Measurements from ENCODE around the gene IGHMBP2. TPM values are rescaled to one million over a fixed set of nuclear protein-coding genes. Genes with fewer than 3 reads are reported as not detected.

IGHMBP2 gene
- total RNA-seq, 2 experiments from 2014 or later, result 21.1 to 24.9 TPM

DNA sequence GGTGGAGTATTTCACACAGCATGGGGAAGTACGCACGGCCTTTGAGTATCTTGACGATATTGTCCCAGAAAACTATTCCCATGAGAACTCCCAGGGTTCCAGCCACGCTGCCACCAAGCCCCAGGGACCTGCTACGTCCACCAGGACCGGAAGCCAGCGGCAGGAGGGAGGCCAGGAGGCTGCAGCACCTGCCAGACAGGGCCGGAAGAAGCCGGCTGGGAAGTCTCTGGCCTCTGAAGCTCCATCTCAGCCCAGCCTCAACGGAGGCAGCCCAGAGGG lies 32.6 kb downstream of the IGHMBP2 start:
- Mint-ChIP-seq H3K36me3 (ENCODE audit: low read depth) (peaks cover 7% of the 10 kb centered on the region), H3K4me1 (ENCODE audit: low read depth) (no peaks in the 10 kb centered on the region), H3K27me3 (no peaks in the 10 kb centered on the region), H3K9me3 (no peaks in the 10 kb centered on the region), H3K4me3 (no peak overlapping the region), H3K27ac (no peak overlapping the region)
- no peak for DNase-seq
- no peak for ATAC-seq
- CTCF ChIA-PET, result no interaction called here
- POLR2A ChIA-PET, result no interaction called here
- intact Hi-C loops (cut with micrococcal nuclease), result no loop called here
- TF ChIP-seq CTCF (IDR thresholded peaks at IDR 0.05), result no peak

DNA sequence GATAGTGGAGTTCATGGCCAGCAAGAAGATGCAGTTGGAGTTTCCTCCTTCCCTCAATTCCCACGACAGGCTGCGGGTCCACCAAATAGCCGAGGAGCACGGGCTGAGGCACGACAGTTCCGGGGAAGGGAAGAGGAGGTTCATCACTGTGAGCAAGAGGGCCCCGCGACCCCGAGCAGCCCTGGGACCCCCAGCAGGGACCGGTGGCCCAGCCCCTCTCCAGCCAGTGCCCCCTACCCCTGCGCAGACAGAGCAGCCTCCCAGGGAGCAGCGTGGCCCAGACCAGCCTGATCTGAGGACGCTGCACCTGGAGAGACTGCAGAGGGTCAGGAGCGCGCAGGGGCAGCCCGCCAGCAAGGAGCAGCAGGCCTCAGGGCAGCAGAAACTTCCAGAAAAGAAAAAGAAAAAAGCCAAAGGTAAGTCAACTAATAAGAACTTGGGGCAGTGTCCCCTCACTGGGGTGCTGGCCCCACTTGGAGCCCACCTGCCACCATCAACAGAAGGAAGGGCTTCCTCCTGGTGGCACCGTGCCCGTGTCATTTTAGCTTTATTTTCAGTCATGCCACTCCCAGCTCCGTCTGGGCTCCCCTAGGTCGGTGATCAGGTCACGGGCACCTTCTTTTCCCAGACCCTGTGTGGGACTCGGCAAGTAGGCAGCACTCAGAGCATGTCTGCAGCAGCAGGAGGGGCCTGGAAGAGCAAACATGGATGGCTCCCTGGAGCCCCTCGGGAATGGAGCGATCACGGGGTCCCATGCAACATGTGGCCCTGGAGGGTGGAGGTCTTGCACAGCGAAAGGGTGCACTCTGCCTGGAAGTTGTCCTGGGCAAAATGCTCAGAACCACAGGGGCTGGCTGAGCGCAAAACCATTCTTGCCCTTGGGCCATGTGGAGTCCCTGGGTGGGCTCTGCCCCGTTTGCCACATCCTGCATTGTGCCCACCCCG lies 33.3 kb downstream of the IGHMBP2 start:
- H3K27me3 Mint-ChIP-seq, result no peaks in the 10 kb centered on the region
- H3K4me1 Mint-ChIP-seq (ENCODE audit: low read depth), result no peaks in the 10 kb centered on the region
- ATAC-seq (no peak), DNase-seq (no peak)
- TF ChIP-seq CTCF (IDR thresholded peaks at IDR 0.05), result no peak
- no peaks in the 10 kb centered on the region for H3K9me3 Mint-ChIP-seq
- CTCF ChIA-PET, result no interaction called here
- H3K36me3 Mint-ChIP-seq (ENCODE audit: low read depth), result peaks cover 5% of the 10 kb centered on the region
- H3K4me3 Mint-ChIP-seq, result no peak overlapping the region
- H3K27ac Mint-ChIP-seq, result no peak overlapping the region
- POLR2A ChIA-PET, result no interaction called here
- intact Hi-C loops (cut with micrococcal nuclease), result no loop called here

DNA sequence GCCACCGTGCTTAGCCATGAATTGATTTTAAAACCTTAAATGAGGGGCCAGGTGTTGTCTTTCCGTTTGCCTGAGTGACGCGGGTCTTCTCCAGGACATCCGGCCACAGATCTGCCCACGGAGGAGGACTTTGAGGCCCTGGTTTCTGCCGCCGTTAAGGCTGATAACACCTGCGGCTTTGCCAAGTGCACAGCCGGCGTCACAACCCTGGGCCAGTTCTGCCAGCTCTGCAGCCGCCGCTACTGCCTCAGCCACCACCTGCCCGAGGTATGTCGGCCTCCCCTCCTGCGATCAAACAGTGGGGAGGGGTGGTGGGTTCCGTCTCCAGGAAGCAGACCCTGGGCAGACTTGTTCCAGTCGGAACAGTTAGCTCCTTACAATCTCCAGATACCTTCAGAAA lies 34.4 kb downstream of the IGHMBP2 start:
- CTCF ChIA-PET, result no interaction called here
- H3K36me3 Mint-ChIP-seq (ENCODE audit: low read depth), result peaks cover 5% of the 10 kb centered on the region
- no peak for ATAC-seq
- no peak for TF ChIP-seq CTCF (IDR thresholded peaks at IDR 0.05)
- H3K27me3 Mint-ChIP-seq, result no peaks in the 10 kb centered on the region
- POLR2A ChIA-PET, result no interaction called here
- no peak for DNase-seq
- H3K4me1 Mint-ChIP-seq (ENCODE audit: low read depth), result no peaks in the 10 kb centered on the region
- no peak overlapping the region for H3K4me3 Mint-ChIP-seq
- intact Hi-C loops (cut with micrococcal nuclease), result no loop called here
- no peaks in the 10 kb centered on the region for H3K9me3 Mint-ChIP-seq
- no peak overlapping the region for H3K27ac Mint-ChIP-seq

GRCh38 chr11:68938816-68939582 lies 35.3 kb downstream of the IGHMBP2 start:
- Mint-ChIP-seq H3K27me3 (no peaks in the 10 kb centered on the region), H3K4me1 (ENCODE audit: low read depth) (no peaks in the 10 kb centered on the region), H3K4me3 (no peak overlapping the region), H3K36me3 (ENCODE audit: low read depth) (peaks cover 5% of the 10 kb centered on the region), H3K9me3 (no peaks in the 10 kb centered on the region), H3K27ac (no peak overlapping the region)
- DNase-seq (no peak), ATAC-seq (no peak)
- POLR2A ChIA-PET, result no interaction called here
- intact Hi-C loops (cut with micrococcal nuclease), result no loop called here
- TF ChIP-seq CTCF (IDR thresholded peaks at IDR 0.05), result no peak
- CTCF ChIA-PET, result no interaction called here
